ENCODE results near the gene ERMP1.
"Not testable (repeated sequence)": the region's sequence is repeated elsewhere in the genome, so short reads cannot be mapped to it uniquely, and the experiment has no call there.

The ERMP1 gene

DNA sequence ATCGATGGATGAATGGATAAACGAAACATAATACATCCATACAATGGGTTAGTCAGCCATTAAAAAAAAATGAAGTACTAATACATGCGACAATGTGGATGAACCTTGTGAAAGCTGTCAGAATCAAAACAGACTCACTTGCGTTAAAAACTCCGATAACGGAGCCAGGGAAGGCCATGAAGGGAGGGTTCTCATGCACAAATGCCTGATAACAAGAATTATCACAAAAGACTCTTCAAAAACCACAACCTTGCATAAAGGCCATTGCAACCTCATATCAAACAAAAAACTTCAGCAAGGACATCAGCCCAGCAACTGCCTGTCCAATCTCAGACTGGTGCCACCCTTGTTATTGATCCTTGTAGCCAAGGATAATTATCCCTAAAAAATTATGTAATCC is 13.7 kb downstream of the ERMP1 start:
- no peak for DNase-seq (ENCODE audit: low spot score)

GRCh38 chr9:5818424-5819142 is 14.3 kb downstream of the ERMP1 start:
- DNase-seq (ENCODE audit: low spot score), result no peak

DNA sequence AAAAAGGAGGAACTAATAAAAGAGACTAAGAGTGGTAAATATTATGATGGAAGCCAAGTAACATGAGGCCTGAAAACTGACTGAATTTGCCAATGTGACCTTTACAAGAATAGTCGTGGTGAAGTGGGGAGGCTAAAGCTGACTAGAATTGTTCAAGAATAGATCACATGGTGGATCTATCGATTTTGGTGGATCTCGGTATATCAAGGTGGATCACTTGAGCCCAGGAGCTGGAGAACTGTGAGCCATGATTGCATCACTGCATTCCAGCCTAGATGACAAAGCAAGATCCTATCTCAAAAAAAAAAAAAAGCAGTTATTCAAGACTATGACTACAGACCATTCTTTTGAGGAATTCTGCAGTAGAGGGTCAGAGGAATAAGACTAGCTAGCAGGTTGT is 15.1 kb downstream of the ERMP1 start:
- DNase-seq (ENCODE audit: low spot score), result no peak

DNA sequence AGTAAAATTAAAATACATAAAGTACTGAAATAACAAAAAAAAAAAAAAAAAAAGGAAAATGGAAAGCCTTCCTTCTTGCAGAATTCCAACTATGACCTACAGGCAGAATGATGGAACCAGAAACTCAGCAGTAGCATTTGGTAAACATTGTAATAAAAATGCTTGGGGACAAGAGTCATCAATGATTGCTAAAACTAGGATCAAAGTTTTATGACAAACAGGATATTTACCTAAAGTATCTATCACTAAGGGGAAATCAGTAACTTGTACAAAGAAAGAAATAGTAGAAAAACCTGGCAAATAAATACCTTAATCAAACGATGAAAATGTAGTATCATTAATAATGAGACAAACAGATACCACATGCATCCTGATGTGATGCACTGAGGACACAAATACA is 17.5 kb downstream of the ERMP1 start:
- DNase-seq (ENCODE audit: low spot score), result no peak

- no peak for DNase-seq (ENCODE audit: low spot score)
These were observed 19.1 kb downstream of the ERMP1 start for GRCh38 chr9:5813824-5814223.

- DNase-seq (ENCODE audit: low spot score), result no peak
These were observed 21.2 kb downstream of the ERMP1 start for GRCh38 chr9:5811751-5812150.

DNA sequence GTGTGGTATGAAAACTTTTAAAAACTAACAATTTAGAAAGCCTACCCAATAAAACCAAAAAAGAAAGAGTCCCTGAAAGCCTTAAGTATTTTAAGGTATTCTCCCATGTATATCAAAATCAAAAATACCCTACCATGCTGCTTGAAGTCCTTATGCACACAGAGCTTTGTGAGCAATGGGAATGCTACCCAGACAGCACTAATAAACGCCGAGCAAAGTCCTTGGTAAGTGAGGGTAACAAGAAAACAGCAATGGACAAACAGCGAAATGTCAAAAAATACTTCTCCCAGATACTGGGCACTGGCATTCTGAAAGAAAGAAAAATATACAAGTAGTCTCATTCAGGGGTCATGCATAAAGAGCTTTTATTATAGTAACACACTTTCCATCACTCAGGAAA is 27.4 kb downstream of the ERMP1 start:
- DNase-seq (ENCODE audit: low spot score), result no peak

- no peak for DNase-seq (ENCODE audit: low spot score)
These were observed 31.2 kb downstream of the ERMP1 start for GRCh38 chr9:5801739-5802113.

DNA sequence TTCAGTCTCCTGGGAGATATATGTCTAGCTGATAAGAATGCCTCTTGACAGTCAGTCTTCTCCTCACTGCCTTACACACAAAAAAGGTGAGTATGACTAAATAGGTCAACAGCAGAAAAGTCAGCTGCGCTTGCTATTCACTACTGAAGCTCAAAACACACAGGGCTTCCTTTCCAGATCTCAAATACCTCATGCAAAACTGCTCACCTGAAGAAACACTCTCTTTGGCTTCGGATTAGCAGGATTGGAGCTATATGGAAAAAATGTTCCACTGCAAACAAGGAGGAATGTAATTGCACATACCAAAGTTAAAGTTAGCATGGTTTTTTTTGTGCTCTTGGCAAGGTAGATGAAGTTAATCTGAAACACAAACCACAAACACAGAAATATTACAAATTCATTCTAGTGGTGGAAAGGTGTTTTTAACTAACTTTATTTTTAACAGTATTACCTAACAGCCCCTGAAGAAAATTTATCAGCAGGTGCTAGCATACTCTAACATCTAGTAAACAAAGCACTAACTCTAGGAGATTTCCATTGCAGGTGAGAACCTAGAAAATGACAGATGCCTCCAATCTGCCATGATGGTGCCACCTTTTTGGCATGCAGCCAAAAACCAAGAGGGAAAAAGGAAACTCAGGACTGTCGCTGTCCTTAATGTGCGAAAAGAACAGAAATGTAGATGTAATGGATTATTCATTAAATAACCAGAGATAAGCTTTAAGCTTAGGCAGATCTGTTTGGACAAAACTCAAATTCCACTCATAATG is 31.8 kb downstream of the ERMP1 start:
- DNase-seq (ENCODE audit: low spot score), result no peak

- not testable (repeated sequence) for DNase-seq (ENCODE audit: low spot score)
These were observed 32.5 kb downstream of the ERMP1 start for GRCh38 chr9:5800378-5800777.

DNA sequence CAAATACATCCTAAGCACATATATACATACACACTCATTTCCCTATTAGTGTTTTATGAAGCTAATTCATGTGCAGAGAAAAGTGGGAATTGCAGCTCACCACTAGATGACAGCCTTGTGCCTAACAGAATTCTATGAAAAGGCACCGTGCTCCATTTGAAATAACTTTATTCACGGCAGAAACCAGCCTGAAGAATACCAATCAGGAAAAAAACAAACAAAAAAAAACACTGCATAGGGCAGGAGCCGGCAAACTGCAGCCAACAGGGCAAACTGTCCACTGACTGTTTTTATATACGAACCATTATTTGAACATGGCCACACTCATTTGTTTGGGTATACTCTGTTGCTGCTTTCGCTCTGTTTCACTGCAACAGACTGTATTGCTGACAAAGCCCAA is 33.6 kb downstream of the ERMP1 start:
- DNase-seq (ENCODE audit: low spot score), result peak; percentile 4

DNA sequence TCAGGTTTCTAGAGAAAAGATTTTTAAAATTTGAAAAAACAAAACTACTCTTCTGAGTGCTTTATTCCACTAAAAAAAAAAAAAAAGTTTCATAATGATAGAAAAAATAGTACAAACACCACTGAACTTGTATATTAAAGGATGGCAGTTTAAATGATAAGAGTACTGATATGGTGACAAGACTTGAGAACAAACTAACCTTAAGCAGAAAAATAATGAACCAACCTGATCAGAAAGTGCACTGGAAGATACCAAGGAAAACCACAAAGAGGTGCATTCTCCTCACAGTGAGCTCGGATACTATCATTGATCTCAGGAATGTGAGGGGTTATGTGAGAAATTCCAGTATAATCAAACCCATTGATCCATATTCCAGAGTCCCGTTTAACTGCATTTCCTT is 34.3 kb downstream of the ERMP1 start:
- DNase-seq (ENCODE audit: low spot score), result no peak

GRCh38 chr9:5796298-5796697 is 36.6 kb downstream of the ERMP1 start:
- DNase-seq (ENCODE audit: low spot score), result no peak

GRCh38 chr9:5793812-5794211 is 39.1 kb downstream of the ERMP1 start:
- peak; percentile 7 for DNase-seq (ENCODE audit: low spot score)

- no peak for DNase-seq (ENCODE audit: low spot score)
These were observed 41.0 kb downstream of the ERMP1 start for GRCh38 chr9:5791870-5792269.

GRCh38 chr9:5790923-5791322 is 42.0 kb downstream of the ERMP1 start:
- DNase-seq (ENCODE audit: low spot score), result no peak

DNA sequence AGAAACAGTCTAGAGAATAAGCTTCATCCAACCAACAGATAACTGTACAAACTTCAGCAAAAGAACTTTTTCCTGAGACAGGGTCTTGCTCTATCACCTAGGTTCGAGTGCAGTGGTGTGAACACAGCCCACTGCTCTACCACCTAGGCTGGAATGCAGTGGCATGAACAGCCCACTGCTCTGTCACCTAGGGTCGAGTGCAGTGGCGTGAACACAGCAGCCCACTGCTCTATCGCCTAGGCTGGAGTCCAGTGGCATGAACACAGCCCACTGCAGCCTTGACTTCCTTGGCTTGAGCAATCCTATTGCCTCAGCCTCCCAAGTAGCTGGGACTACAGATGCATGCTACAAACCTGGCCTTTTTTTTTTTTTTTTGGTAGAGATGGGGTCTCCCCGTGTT is 43.4 kb downstream of the ERMP1 start:
- DNase-seq (ENCODE audit: low spot score), result no peak

DNA sequence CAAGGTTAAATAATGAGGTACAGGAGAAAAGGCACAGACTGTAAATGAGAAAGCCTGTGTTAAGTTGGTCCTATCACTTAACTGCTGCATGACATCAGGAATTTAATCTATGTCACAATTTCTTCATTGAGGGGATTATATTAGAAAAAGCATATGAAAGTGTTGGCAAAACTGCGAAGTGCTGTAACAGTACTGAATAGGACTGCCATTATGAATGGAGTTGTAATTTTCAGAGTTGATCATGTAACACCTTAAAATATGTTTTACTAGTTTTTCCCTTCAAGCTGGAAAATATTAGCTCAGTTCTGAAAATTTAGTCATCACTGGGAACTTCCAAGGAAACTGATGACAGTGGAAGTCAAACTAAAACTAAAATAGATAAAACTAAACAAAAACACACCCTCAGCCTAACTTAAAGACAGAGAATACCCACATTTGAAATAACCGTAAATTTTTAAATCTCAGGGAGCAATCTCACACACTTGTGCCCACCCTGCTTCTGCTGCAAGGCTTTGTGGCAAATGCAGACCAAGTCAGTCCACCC is 45.1 kb downstream of the ERMP1 start:
- DNase-seq (ENCODE audit: low spot score), result no peak

DNA sequence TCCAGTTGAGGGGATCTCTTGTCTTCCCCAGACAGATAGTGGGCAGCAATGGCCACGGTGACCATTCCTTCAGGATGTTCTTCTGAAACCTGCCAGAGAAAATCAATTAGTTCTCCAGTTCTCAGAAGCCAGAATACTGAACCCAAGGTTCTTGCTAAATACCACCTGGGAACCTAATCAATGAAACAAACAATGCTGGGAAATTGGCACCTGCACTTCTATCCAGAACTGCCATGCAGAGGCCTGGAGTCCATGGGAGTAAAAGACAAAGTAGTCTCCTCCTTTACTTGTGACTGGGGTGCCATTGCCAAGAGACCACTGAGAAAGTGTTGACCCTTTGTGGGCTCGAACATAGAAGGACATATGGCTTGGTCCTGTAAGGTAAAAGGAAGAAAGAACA is 45.7 kb downstream of the ERMP1 start:
- no peak for DNase-seq (ENCODE audit: low spot score)

- no peak for DNase-seq (ENCODE audit: low spot score)
These were observed 46.4 kb downstream of the ERMP1 start for GRCh38 chr9:5786370-5787127.

- no peak for DNase-seq (ENCODE audit: low spot score)
These were observed 48.2 kb downstream of the ERMP1 start for GRCh38 chr9:5784526-5785315.

- no peak for DNase-seq (ENCODE audit: low spot score)
These were observed 48.9 kb downstream of the ERMP1 start for GRCh38 chr9:5783982-5784381.
